ENCODE data around the gene PDK2.

Gene PDK2

GRCh38 chr17:50151041-50151936 lies 56.1 kb downstream of the PDK2 start:
- peak; percentile 93 for DNase-seq (ENCODE audit: low spot score)

GRCh38 chr17:50151937-50152547 lies 56.9 kb downstream of the PDK2 start:
- DNase-seq (ENCODE audit: low spot score) = peak; percentile 84

GRCh38 chr17:50152736-50153135 lies 57.6 kb downstream of the PDK2 start:
- DNase-seq (ENCODE audit: low spot score) = no peak

- no peak for DNase-seq (ENCODE audit: low spot score)
Observed at GRCh38 chr17:50153650-50154575, 58.8 kb downstream of the PDK2 start.

GRCh38 chr17:50154604-50155003 lies 59.5 kb downstream of the PDK2 start:
- no peak for DNase-seq (ENCODE audit: low spot score)

GRCh38 chr17:50155115-50155819 lies 60.1 kb downstream of the PDK2 start:
- no peak for DNase-seq (ENCODE audit: low spot score)

GRCh38 chr17:50157891-50158290 lies 62.7 kb downstream of the PDK2 start:
- DNase-seq (ENCODE audit: low spot score) = no peak

- peak; percentile 92 for DNase-seq (ENCODE audit: low spot score)
Observed at GRCh38 chr17:50161023-50161910, 66.1 kb downstream of the PDK2 start.

Measured in LoVo (cell line).